Loucy (cell line): Measurements from ENCODE around the gene NTF4.
A peak's percentile ranks its signal among the peaks of the same experiment; 100 is the strongest.
"Not testable (repeated sequence)": the region's sequence is repeated elsewhere in the genome, so short reads cannot be mapped to it uniquely, and the experiment has no call there.

Source experiments
- H2AFZ ChIP-seq: fragments of 200-600 bp; sonication (generic); 2 replicates; pipeline ENCODE4 v1.6.0; 2016; ENCODE audit warnings: antibody characterized with exemption, mild to moderate bottlenecking, low read length, moderate library complexity
- H3F3A ChIP-seq: fragments of 200-600 bp; 2 replicates; pipeline ENCODE4 v1.6.0; 2016; ENCODE audit warnings: antibody characterized with exemption, low read depth, mild to moderate bottlenecking
- H3K27me3 ChIP-seq: fragments of 200-600 bp; sonication (generic); 2 replicates; pipeline ENCODE4 v1.6.1; 2014; ENCODE audit warnings: low read length, mild to moderate bottlenecking; ENCODE audit not compliant: insufficient read depth, poor library complexity, severe bottlenecking
- H3K36me3 ChIP-seq: fragments of 200-600 bp; sonication (generic); 2 replicates; pipeline ENCODE4 v1.6.1; 2016; ENCODE audit warnings: low read length; ENCODE audit not compliant: insufficient read depth
- H3K4me1 ChIP-seq: fragments of 200-600 bp; sonication (generic); 2 replicates; pipeline ENCODE4 v1.5.1; 2014; ENCODE audit warnings: low read length, mild to moderate bottlenecking; ENCODE audit not compliant: insufficient read depth, poor library complexity, severe bottlenecking
- H3K4me2 ChIP-seq: fragments of 200-600 bp; sonication (generic); 2 replicates; pipeline ENCODE4 v1.6.0; 2014; ENCODE audit warnings: antibody characterized with exemption, low read length, low read depth, mild to moderate bottlenecking; ENCODE audit not compliant: poor library complexity, severe bottlenecking
- H3K4me3 ChIP-seq: fragments of 200-600 bp; sonication (generic); 2 replicates; pipeline ENCODE4 v1.5.1; 2014; ENCODE audit warnings: low read length, mild to moderate bottlenecking, mixed read lengths; ENCODE audit not compliant: poor library complexity, severe bottlenecking
- H3K79me2 ChIP-seq: fragments of 200-600 bp; sonication (generic); 2 replicates; pipeline ENCODE4 v1.6.1; 2014; ENCODE audit warnings: low read length; ENCODE audit not compliant: insufficient read depth
- H3K9ac ChIP-seq: fragments of 200-600 bp; sonication (generic); 2 replicates; pipeline ENCODE4 v1.6.0; 2014; ENCODE audit warnings: mild to moderate bottlenecking, low read depth, low read length, moderate library complexity; ENCODE audit not compliant: poor library complexity, severe bottlenecking
- H3K9me2 ChIP-seq: fragments of 200-600 bp; sonication (generic); replicated peaks from 2 replicates; pipeline ENCODE4 v1.6.1; 2016; ENCODE audit warnings: low read depth, low read length, mixed read lengths
- H3K9me3 ChIP-seq: fragments of 200-600 bp; sonication (generic); 2 replicates; pipeline ENCODE4 v1.6.1; 2014; ENCODE audit warnings: mild to moderate bottlenecking, antibody characterized with exemption, low read length, low read depth; ENCODE audit not compliant: insufficient read depth
- H4K20me1 ChIP-seq: fragments of 200-600 bp; sonication (generic); 2 replicates; pipeline ENCODE4 v1.6.0; 2014; ENCODE audit warnings: antibody characterized with exemption, low read length, mild to moderate bottlenecking; ENCODE audit not compliant: insufficient read depth, poor library complexity, severe bottlenecking
- CTCF ChIP-seq: fragments of 200-600 bp; sonication (generic); conservative IDR thresholded peaks from 2 replicates; pipeline ENCODE4 v1.5.1; 2014; ENCODE audit warnings: mild to moderate bottlenecking, antibody characterized with exemption, low read length
- EZH2phosphoT487 ChIP-seq: fragments of 200-600 bp; IDR thresholded peaks from 2 replicates; pipeline ENCODE4 v1.6.1; 2018; ENCODE audit warnings: antibody characterized with exemption, mild to moderate bottlenecking, moderate library complexity, borderline replicate concordance

The NTF4 gene

DNA sequence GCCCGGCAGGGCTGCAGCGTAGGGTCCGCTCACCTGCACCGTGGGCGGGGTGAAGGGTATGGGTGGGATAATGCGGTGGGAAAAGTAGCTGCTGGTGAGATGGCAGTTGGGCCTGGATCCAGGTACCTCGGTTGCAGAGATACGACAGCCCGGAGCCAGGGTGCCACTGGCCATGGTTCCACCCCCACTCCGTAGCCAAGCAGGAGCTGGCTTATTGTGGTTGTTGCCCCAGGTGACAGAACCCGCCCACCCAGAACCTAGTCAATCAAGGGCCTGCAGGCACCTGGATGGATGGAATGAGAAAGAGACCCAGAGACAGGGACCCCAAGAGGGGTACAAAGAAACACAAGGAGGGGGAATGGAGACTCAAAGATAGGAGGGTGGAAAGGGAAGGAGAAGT, 44.3 kb downstream of the NTF4 start:
- H3K4me3 ChIP-seq: no peak overlapping the region
- H3K9ac ChIP-seq: no peak overlapping the region
- no peaks in the 10 kb centered on the region for H3K27me3 ChIP-seq
- peak overlapping the region; percentile 18 for H3K4me2 ChIP-seq
- H4K20me1 ChIP-seq: no peaks in the 10 kb centered on the region
- no peaks in the 10 kb centered on the region for H3K79me2 ChIP-seq
- H3K9me2 ChIP-seq: no peaks in the 10 kb centered on the region
- no peak overlapping the region for H2AFZ ChIP-seq
- TF ChIP-seq CTCF: no peak
- no peaks in the 10 kb centered on the region for H3K9me3 ChIP-seq
- H3K36me3 ChIP-seq: peaks cover 9% of the 10 kb centered on the region; the same call in 1 of the 2 replicates
- peaks cover 7% of the 10 kb centered on the region for H3K4me1 ChIP-seq
- no peaks in the 10 kb centered on the region for H3F3A ChIP-seq

- no peaks in the 10 kb centered on the region for H3K79me2 ChIP-seq
- no peak for TF ChIP-seq EZH2phosphoT487
- TF ChIP-seq CTCF: no peak; the same call in 1 of the 2 replicates
- H3F3A ChIP-seq: no peaks in the 10 kb centered on the region
- no peaks in the 10 kb centered on the region for H4K20me1 ChIP-seq
- H3K4me2 ChIP-seq: no peak overlapping the region
- peaks cover 18% of the 10 kb centered on the region; the same call in 1 of the 2 replicates for H3K36me3 ChIP-seq
- H3K9ac ChIP-seq: no peak overlapping the region
- no peak overlapping the region for H3K4me3 ChIP-seq
- no peaks in the 10 kb centered on the region for H3K9me2 ChIP-seq
- no peaks in the 10 kb centered on the region for H3K27me3 ChIP-seq
- H3K4me1 ChIP-seq: peaks cover 7% of the 10 kb centered on the region
- no peak overlapping the region for H2AFZ ChIP-seq
- no peaks in the 10 kb centered on the region for H3K9me3 ChIP-seq
Observed at GRCh38 chr19:49019242-49019932, 45.2 kb downstream of the NTF4 start.

GRCh38 chr19:49018388-49019241, 46.0 kb downstream of the NTF4 start:
- H3K79me2 ChIP-seq, H3K27me3 ChIP-seq, H3K4me1 ChIP-seq, H3K9me2 ChIP-seq, H3K9me3 ChIP-seq, H3K4me2 ChIP-seq, H4K20me1 ChIP-seq, H3F3A ChIP-seq, H2AFZ ChIP-seq, H3K9ac ChIP-seq, H3K4me3 ChIP-seq: not testable (repeated sequence)
- peaks cover 20% of the 10 kb centered on the region; the same call in 1 of the 2 replicates for H3K36me3 ChIP-seq
